HCT116 (cell line): ENCODE data around the gene ZNF595. TPM values are rescaled to one million over a fixed set of nuclear protein-coding genes. Genes with fewer than 3 reads are reported as not detected.

ENCODE experiments used
- ATAC-seq: fragments of 200-7000 bp; cut with Tn5 transposase; 2 replicates; pipeline ENCODE4 v1.9.1; 2020; ENCODE audit warnings: mild to moderate bottlenecking, moderate library complexity
- BruUV-seq: library from RNA; stranded (reverse); fragments of 400-500 nt; replicated peaks from 2 replicates; lab custom pipeline; 2021; lab: Mats Ljungman, UMichigan
- CTCF ChIA-PET: fragments of 300-600 bp; sonication (Branson Sonifier 250); formaldehyde crosslinking; loops from one replicate; lab custom pipeline; 2021; ENCODE audit warnings: antibody characterized with exemption; lab: Charles Lee
- POLR2A ChIA-PET: fragments of 300-600, 350-600 bp; sonication (Branson Sonifier 250); formaldehyde crosslinking; loops from one replicate; lab custom pipeline; 2021; ENCODE audit warnings: antibody characterized with exemption; lab: Charles Lee
- RAD21 ChIA-PET, 2 experiments: fragments of 300-600 bp; sonication (Branson Sonifier 250); formaldehyde crosslinking; loops; one replicate each; lab custom pipeline; 2023; ENCODE audit warnings: low total read pairs in 2 of 2; ENCODE audit not compliant: uncharacterized antibody in 2 of 2, unreplicated experiment in 2 of 2, low non-redundant PET in 1 of 2; lab: Charles Lee
- DNase-seq: peaks from one replicate; pipeline ENCODE4 v3.0.0-alpha.2; 2010; ENCODE audit warnings: low read depth, low spot score
- H2AFZ ChIP-seq: fragments of 200-600 bp; shearing (Covaris generic), sonication (generic); 2 replicates; pipeline ENCODE4 v1.6.1; 2017; ENCODE audit warnings: low read depth, mixed run types, mixed read lengths, antibody characterized with exemption, low read length; ENCODE audit not compliant: poor library complexity, severe bottlenecking
- H3K27ac ChIP-seq: 2 replicates; pipeline ENCODE4 v1.5.1; 2012; ENCODE audit warnings: low read depth, low read length
- H3K27me3 ChIP-seq: fragments of 200-600 bp; sonication (generic); 2 replicates; pipeline ENCODE4 v1.6.1; 2016; ENCODE audit warnings: mixed run types, low read length, mixed read lengths; ENCODE audit not compliant: insufficient read depth
- H3K36me3 ChIP-seq, 2 experiments: fragments of 200-500 bp in 1 of 2; fragments of 200-600 bp in 1 of 2; sonication (Bioruptor generic) in 1 of 2; sonication (generic) in 1 of 2; 2 replicates each; pipeline versions ENCODE4 v1.5.1 to v1.6.1; 2014 to 2016; ENCODE audit warnings: low read length in 2 of 2, inconsistent platforms in 1 of 2, mixed read lengths in 1 of 2, mixed run types in 1 of 2; ENCODE audit not compliant: insufficient read depth in 2 of 2, control insufficient read depth in 1 of 2
- H3K4me1 ChIP-seq, 2 experiments: fragments of 200-600 bp in 1 of 2; sonication (generic) in 1 of 2; 2 replicates each; pipeline versions ENCODE4 v1.5.1 to v1.6.1; 2012 to 2017; ENCODE audit warnings: low read length in 2 of 2, inconsistent platforms in 1 of 2, mild to moderate bottlenecking in 1 of 2, mixed read lengths in 1 of 2, mixed run types in 1 of 2, moderate library complexity in 1 of 2; ENCODE audit not compliant: insufficient read depth in 2 of 2, control insufficient read depth in 1 of 2
- H3K4me2 ChIP-seq: fragments of 200-600 bp; sonication (generic); 2 replicates; pipeline ENCODE4 v1.6.1; 2017; ENCODE audit warnings: mixed run types, low read length, mixed read lengths
- H3K4me3 ChIP-seq, 2 experiments: fragments of 200-600 bp in 1 of 2; sonication (generic) in 1 of 2; replicated peaks in 1 of 2; 2 replicates each; pipeline ENCODE4 v1.5.1; 2011 to 2016; ENCODE audit warnings: low read length in 2 of 2, control low read depth in 1 of 2, low read depth in 1 of 2, mild to moderate bottlenecking in 1 of 2, mixed read lengths in 1 of 2, mixed run types in 1 of 2
- H3K79me2 ChIP-seq: fragments of 200-600 bp; sonication (generic); 2 replicates; pipeline ENCODE4 v1.6.1; 2017; ENCODE audit warnings: mild to moderate bottlenecking, mixed run types, low read length, moderate library complexity, mixed read lengths; ENCODE audit not compliant: insufficient read depth
- H3K9ac ChIP-seq: fragments of 200-600 bp; sonication (generic); 2 replicates; pipeline ENCODE4 v1.6.1; 2016; ENCODE audit warnings: low read length, mixed read lengths
- H3K9me2 ChIP-seq: fragments of 200-600 bp; sonication (generic), shearing (Covaris generic); 2 replicates; pipeline ENCODE4 v1.6.1; 2017; ENCODE audit warnings: mixed run types, mild to moderate bottlenecking, moderate library complexity; ENCODE audit not compliant: insufficient read depth
- H3K9me3 ChIP-seq, 2 experiments: fragments of 200-500 bp in 1 of 2; fragments of 200-600 bp in 1 of 2; sonication (Bioruptor generic) in 1 of 2; sonication (generic) in 1 of 2; 2 replicates each; pipeline ENCODE4 v1.6.1; 2014 to 2017; ENCODE audit warnings: low read length in 2 of 2, mixed read lengths in 2 of 2, inconsistent platforms in 1 of 2, low read depth in 1 of 2, mild to moderate bottlenecking in 1 of 2, mixed run types in 1 of 2, moderate library complexity in 1 of 2; ENCODE audit not compliant: control insufficient read depth in 1 of 2, insufficient read depth in 1 of 2
- H4K20me1 ChIP-seq: fragments of 200-600 bp; sonication (generic), shearing (Covaris generic); 2 replicates; pipeline ENCODE4 v1.6.1; 2017; ENCODE audit warnings: mixed run types, mild to moderate bottlenecking, moderate library complexity; ENCODE audit not compliant: insufficient read depth
- ATF3 ChIP-seq: IDR thresholded peaks from 2 replicates; pipeline ENCODE4 v1.6.1; 2012
- CBX3 ChIP-seq: IDR thresholded peaks from 2 replicates; pipeline ENCODE4 v1.6.1; 2012; ENCODE audit warnings: low read depth
- CEBPB ChIP-seq: IDR thresholded peaks from 2 replicates; pipeline ENCODE4 v1.6.1; 2012; ENCODE audit warnings: low read depth
- ELF1 ChIP-seq: IDR thresholded peaks from 2 replicates; pipeline ENCODE4 v1.6.1; 2012; ENCODE audit warnings: low read depth, borderline replicate concordance
- EZH2 ChIP-seq: fragments of 200-600 bp; sonication (generic); IDR thresholded peaks from 2 replicates; pipeline ENCODE4 v1.6.1; 2017; ENCODE audit warnings: antibody characterized with exemption, mixed run types
- POLR2A ChIP-seq: IDR thresholded peaks from 2 replicates; pipeline ENCODE4 v1.7.0; 2011; ENCODE audit warnings: borderline replicate concordance; ENCODE audit not compliant: insufficient read depth, insufficient read length; ENCODE audit errors: extremely low read depth
- POLR2AphosphoS5 ChIP-seq: IDR thresholded peaks from 2 replicates; pipeline ENCODE4 v1.6.1; 2011; ENCODE audit warnings: mild to moderate bottlenecking, low read depth, low read length, moderate library complexity
- RAD21 ChIP-seq: IDR thresholded peaks from 2 replicates; pipeline ENCODE4 v1.6.1; 2012; ENCODE audit warnings: low read depth, mild to moderate bottlenecking
- SIN3A ChIP-seq: IDR thresholded peaks from 2 replicates; pipeline ENCODE4 v1.6.1; 2012; ENCODE audit warnings: low read depth
- SP1 ChIP-seq: IDR thresholded peaks from 2 replicates; pipeline ENCODE4 v1.6.1; 2012; ENCODE audit warnings: low read depth
- TCF7L2 ChIP-seq: IDR thresholded peaks from 2 replicates; pipeline ENCODE4 v1.7.0; 2011; ENCODE audit warnings: borderline replicate concordance, inconsistent platforms; ENCODE audit not compliant: insufficient read depth, insufficient read length; ENCODE audit errors: extremely low read depth
- YY1 ChIP-seq: IDR thresholded peaks from 2 replicates; pipeline ENCODE4 v1.6.1; 2011; ENCODE audit warnings: low read length, low read depth, moderate library complexity, mild to moderate bottlenecking; ENCODE audit not compliant: insufficient replicate concordance; ENCODE audit errors: extremely low read depth
- ZFX ChIP-seq: fragments of 450-650 bp; IDR thresholded peaks from 2 replicates; pipeline ENCODE4 v1.6.1; 2017
- ZNF274 ChIP-seq: fragments of 200-500 bp; sonication (Bioruptor generic); IDR thresholded peaks from 2 replicates; pipeline ENCODE4 v1.6.1; 2014; ENCODE audit warnings: mild to moderate bottlenecking, low read depth, low read length, inconsistent platforms
- intact Hi-C: fragments of 100-400 bp; cut with micrococcal nuclease; formaldehyde crosslinking; loops from 2 replicates; pipeline ENCODE4 v1.10.0; 2022
- total RNA-seq: library from RNA; stranded (reverse); gene quantifications from one replicate; pipeline ENCODE4 v1.2.1, GENCODE V29; 2021; ENCODE audit not compliant: unreplicated experiment
- TF ChIP-seq, protein P1 (sequence below), 3 experiments: fragments of 200-600 bp in 1 of 3; sonication (generic) in 1 of 3; IDR thresholded peaks in 2 of 3; conservative IDR thresholded peaks in 1 of 3; 2 replicates each; pipeline ENCODE4 v1.5.1; 2012 to 2017; ENCODE audit warnings: low read depth in 2 of 3, low read length in 2 of 3, antibody characterized with exemption in 1 of 3, borderline replicate concordance in 1 of 3, control low read depth in 1 of 3, mild to moderate bottlenecking in 1 of 3, mixed read lengths in 1 of 3, mixed run types in 1 of 3, moderate library complexity in 1 of 3; ENCODE audit not compliant: insufficient read depth in 1 of 3

The ZNF595 gene
- total RNA-seq, 1 experiment from 2014 or later: 4.0 TPM

- Histone ChIP-seq H3K27me3 (no peaks in the 10 kb centered on the region), H3K9me3 (peaks cover 13 to 16% of the 10 kb centered on the region in 2 experiments; a peak in 2 of 4 replicates), H3K9ac (no peak overlapping the region), H3K4me1 (no peaks in the 10 kb centered on the region), H3K27ac (no peak overlapping the region), H3K4me2 (no peak overlapping the region), H3K79me2 (no peaks in the 10 kb centered on the region), H3K9me2 (no peaks in the 10 kb centered on the region), H3K36me3 (no peaks in the 10 kb centered on the region), H4K20me1 (no peaks in the 10 kb centered on the region)
- DNase-seq (no peak), ATAC-seq (no peak)
- BruUV-seq: no TSS peak
- ChIA-PET CTCF (no interaction called here), RAD21 (no interaction called here)
- intact Hi-C loops: no loop called here
- TF ChIP-seq ELF1 (no peak), CEBPB (no peak), POLR2AphosphoS5 (no peak), EZH2 (no peak), ZNF274 (no peak), YY1 (no peak), ATF3 (no peak), POLR2A (no peak), SIN3A (no peak), CBX3 (no peak), SP1 (no peak), ZFX (no peak), RAD21 (no peak), TCF7L2 (no peak)
- TF ChIP-seq, protein P1, sequence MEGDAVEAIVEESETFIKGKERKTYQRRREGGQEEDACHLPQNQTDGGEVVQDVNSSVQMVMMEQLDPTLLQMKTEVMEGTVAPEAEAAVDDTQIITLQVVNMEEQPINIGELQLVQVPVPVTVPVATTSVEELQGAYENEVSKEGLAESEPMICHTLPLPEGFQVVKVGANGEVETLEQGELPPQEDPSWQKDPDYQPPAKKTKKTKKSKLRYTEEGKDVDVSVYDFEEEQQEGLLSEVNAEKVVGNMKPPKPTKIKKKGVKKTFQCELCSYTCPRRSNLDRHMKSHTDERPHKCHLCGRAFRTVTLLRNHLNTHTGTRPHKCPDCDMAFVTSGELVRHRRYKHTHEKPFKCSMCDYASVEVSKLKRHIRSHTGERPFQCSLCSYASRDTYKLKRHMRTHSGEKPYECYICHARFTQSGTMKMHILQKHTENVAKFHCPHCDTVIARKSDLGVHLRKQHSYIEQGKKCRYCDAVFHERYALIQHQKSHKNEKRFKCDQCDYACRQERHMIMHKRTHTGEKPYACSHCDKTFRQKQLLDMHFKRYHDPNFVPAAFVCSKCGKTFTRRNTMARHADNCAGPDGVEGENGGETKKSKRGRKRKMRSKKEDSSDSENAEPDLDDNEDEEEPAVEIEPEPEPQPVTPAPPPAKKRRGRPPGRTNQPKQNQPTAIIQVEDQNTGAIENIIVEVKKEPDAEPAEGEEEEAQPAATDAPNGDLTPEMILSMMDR (IDR thresholded peaks at IDR 0.05 in 2 of 3, conservative IDR thresholded peaks at IDR 0.05 in 1 of 3; ENCODE audit: borderline replicate concordance in 1 of 3, insufficient read depth in 1 of 3, low read depth in 2 of 3, low read length in 2 of 3): no peak
- TF ChIP-seq, all 23 proteins: peak for 0
- no peak overlapping the region for H2AFZ ChIP-seq
- no peak overlapping the region for H3K4me3 ChIP-seq
- POLR2A ChIA-PET: no interaction called here
Observed at GRCh38 chr4:114149-114548, 61.0 kb downstream of the ZNF595 start.
